ENCODE results near the gene ADARB2.
"Not testable (repeated sequence)": the region's sequence is repeated elsewhere in the genome, so short reads cannot be mapped to it uniquely, and the experiment has no call there.

ADARB2 gene

DNA sequence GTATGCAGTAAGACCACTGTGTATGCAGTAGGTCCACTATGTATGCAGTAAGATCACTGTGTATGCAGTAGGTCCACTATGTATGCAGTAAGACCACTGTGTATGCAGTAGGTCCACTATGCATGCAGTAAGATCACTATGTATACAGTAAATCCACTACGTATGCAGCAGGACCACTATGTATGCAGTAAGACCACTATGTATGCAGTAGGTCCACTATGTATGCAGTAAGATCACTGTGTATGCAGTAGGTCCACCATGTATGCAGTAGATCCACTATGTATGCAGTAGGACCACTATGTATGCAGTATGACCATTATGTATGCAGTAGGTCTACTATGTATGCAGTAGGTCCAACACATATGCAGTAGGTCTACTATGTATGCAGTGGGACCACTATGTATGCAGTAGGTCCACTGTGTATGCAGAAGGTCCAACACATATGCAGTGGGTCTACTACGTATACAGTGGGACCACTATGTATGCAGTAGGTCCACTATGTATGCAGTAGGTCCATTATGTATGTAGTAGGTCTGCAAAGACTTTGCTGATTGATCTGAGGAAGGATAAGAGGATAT, 313.6 kb downstream of the ADARB2 start:
- DNase-seq (ENCODE audit: low read depth): no peak

DNA sequence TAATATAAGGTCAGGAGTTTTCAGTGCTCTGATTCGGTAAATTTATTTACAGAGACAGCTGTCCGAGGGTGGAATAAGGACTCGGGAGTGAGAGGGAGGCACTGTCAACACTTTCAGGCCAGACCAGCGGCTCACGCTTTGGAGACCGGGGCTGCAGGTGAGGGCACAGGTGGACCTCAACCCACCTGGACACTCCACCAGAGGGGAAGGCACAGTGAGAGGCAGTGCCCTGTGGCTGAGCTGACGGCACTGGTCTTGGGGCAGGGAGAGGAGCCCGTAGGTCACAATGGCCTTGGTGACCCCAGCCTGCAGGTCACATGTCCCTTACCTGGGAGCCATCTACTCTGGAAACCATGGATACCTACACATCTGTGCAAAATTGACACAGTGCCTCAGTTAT, 315.1 kb downstream of the ADARB2 start:
- no peak for DNase-seq (ENCODE audit: low read depth)

DNA sequence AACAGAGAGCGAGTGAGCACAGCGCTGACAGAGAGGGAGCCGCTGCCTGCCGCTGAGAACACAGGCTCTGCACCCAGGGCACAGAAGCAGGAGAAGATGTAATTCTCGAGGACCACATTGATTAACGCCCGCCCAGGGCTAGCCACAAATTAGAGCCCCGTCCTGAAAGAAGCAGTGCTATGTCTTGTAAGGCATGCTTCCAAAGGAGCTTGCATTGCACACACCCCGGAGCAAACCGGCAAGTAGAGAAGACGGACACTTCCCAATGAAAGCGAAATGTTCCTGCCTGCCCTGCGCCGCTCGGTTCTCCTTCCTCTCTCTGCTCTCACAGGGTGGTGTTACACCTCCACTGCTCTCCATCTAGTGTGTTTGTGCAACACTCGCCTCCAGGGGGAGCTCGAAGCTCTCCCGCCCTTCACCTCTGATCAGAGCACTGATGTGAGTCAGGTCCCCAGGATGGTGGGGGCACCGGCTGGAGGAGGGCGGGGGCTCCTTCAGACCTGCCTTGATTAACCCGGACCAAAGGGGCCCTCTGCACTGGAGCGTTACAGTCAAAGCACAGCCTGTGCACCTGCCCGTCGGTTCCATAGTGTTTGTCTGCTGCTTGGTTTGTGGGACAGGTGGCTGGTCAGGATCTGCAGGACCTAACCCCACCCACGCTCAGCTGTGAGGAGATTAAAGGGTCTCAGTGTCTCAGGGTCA, 316.5 kb downstream of the ADARB2 start:
- DNase-seq (ENCODE audit: low read depth): no peak

DNA sequence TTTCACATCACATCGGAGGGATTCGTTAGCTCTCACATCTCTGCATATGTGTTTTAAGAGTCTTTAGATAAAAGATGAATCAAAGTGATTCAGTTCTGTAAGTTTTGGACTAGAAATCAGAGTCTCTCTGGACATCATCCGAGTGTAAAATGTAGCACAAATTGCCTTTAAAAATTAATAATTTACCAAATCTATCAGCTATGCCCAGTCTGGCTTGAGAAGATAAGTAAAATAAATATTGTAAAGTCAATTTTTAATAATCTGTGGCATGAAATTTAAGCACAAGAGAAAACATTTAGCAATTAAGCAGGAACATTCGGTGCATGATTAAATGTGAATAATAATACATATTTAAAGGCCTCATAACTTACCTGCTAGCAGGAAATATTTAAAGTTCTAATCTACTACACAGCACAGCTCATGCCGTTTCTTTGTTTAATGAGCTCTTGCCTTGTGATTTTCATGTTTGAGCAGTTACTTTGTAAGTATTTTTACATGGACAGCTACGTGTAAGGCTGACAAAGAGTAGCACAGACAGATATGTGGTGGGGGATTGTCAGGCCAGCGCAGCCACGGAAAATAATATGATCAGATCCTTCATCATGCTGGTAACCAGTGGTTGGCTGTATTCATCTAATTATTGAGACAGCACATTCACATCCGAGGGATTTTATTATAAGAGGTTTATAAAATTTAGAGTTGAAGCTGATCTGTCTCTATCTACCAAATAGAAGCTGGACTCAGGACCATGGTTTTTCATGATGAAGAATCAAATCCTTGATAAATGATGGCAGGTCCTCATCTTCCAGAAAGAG, 317.3 kb downstream of the ADARB2 start:
- no peak for DNase-seq (ENCODE audit: low read depth)

DNA sequence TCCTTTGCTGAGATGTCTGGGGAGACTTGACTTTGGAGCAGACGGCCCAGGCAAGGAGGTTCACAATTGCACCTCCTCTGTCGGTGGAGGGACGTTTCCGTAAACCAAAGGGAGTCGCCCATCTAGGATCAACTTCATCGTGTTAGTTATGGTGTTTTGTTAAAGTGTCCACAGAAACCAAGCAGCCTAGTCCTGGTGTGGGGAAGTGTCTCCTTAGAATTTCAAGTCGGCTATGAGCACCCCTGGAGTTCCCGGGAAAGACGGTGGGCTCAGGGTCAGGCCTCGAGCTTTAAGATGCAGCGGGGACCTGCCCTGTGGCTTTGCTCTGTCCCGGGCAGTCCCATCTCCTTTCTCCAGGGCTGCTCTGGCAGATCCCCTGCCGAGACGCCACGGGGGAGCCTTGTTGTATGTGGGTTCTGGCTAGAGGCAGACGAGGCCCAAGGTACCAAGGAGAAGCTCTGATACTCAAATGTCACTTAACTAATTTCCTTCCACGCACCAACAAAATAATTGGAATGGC, 319.2 kb downstream of the ADARB2 start:
- no peak for DNase-seq (ENCODE audit: low read depth)

DNA sequence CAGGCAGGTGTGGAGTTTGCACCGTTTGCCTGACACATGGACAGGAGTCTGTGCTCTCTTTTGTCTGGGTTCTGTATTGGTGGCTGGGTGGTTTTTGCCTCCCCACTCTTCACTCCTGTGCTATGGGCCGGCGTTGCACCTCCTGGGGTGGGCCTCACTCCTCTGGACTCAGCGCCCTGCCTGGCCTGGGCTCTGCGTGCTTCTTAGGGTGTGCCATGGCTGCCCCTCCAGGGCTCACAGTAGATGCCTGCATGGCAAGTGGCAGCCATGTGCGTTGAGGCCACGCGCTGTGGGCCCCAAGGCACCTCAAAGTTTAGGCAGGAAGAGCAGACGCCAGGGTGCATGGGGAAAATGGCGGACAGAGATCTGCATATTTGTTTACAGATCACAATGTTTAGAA, 319.8 kb downstream of the ADARB2 start:
- no peak for DNase-seq (ENCODE audit: low read depth)

DNA sequence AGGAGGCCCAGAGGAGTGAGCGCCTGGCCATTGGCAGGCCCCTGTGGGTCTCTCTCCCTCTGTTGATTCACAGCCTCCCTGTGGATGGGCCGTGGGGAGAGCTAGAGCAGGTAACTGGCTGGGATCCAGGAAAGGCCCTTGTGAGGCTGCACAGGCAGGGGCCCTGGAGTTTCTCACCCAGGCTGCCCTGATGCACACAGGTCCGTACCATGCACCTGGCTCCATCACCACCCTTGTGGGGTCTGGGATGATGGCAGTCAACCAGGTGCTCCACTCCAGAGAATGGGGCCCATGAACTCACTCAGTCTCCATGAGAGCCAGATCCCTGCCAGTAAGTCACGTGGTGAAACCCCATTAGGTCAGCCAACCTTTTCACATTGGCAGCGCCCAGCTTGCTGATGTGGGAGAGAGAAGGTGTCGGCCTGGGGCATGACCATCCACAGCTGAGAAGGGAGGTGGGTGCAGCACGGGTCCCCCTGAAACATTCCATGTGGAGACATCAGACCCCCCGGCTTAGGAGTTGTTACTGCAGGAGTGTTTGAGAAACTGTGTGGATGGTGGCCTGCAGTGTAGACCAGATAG, 320.8 kb downstream of the ADARB2 start:
- DNase-seq (ENCODE audit: low read depth): no peak

DNA sequence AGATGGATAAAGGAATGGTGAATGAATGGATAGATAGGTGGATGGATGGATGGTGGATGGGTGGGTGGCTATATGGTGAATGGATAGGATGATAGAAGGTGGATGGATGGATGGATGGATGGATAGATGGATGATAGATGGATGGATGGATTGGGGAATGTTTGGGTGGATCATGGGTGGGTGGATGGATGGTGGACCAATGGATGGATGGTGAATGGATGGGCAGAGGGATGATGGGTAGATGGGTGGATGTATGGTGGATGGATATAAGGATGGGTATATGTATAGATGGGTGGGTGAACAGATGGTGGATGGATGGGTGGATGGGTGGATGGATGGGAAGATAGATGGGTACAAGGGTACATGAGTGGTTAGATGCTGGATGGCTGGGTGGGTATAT, 322.4 kb downstream of the ADARB2 start:
- no peak for DNase-seq (ENCODE audit: low read depth)

DNA sequence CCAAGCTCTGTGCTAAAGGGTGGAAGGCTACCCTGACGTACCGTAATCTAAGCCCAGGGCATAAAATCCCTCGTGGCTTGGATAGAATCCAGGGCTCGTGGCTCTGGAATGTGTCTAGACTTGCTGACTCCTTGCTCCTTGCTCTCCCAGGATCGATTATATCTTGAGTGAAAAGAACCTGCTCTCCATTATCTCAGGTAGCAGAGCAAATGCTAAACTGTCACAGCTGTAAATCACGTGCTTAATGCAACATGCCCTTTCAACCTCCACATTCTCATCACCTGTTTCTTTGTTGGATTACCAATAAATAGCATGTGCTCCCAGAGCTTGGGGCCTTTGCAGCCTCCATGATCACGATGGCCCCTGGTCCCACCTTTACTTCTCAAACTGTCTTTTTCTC, 323.0 kb downstream of the ADARB2 start:
- not testable (repeated sequence) for DNase-seq (ENCODE audit: low read depth)

DNA sequence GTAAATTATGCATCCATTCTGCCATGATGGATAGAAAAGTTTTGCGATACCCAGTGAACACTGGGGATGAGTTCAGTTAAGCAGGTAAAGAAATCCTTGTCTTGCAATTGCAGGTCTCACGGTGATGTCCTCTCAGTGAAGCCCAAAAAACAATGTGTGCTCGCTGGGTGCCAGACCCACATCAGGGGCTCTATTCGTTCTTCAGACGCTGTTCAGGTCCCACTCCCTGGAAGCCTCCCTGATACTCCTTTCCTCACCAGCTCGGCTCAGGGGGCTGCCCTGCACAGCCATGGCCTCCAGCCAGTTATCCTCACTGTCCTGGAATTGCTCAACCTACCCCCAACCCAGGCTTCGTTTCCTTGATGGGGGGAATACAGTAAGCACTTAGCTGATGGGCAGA, 323.5 kb downstream of the ADARB2 start:
- DNase-seq (ENCODE audit: low read depth): no peak

DNA sequence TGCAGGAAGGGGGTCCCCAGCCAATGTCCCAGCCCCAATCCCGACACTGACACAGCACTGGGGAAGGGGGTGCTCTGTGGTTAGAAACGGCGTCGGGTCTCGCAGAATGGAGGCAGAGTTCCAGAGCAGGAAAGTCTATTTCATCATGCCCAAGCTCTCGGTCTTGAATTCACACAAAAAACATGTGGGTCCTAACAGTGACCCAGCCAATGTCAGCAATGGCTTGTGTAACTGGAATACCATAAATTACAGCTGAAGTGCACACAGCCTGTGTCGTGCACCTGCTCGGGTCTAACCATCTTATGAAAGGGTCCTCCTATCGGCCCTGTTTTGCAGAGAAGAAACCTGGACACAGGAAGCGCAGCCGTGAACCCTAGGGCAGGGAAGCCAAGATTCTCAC, 324.1 kb downstream of the ADARB2 start:
- DNase-seq (ENCODE audit: low read depth): no peak

DNA sequence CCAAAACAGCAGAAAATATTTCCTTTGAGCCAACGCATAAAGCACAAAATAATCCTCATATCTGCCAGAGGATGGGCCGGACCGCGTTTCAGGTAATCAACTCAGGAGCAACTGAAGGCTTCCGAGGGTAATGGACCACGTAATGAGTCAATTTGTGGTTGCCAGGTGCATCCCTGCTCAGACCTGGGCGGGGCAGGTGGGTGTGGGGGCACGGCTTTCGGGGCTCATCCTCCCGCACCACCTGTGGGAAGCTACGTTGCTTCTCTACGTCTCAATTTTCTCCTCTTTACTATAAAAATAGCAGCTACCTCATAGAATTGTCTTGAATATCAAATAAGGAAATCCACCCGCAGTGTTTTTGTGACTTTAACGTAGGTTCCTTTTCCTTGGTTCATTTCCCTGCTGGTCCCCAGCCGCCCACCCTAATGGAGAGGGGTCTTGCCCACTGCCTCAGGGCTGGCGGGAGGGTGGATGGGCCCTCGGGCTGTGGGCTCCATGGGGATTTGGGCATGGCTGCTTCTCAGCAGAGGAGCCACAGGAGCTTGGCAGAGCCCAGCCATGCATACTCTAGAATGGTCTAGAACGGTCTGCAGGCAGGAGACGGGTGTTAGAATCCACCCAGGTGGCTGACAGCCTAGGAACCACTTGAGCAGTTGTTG, 324.7 kb downstream of the ADARB2 start:
- DNase-seq (ENCODE audit: low read depth): no peak

DNA sequence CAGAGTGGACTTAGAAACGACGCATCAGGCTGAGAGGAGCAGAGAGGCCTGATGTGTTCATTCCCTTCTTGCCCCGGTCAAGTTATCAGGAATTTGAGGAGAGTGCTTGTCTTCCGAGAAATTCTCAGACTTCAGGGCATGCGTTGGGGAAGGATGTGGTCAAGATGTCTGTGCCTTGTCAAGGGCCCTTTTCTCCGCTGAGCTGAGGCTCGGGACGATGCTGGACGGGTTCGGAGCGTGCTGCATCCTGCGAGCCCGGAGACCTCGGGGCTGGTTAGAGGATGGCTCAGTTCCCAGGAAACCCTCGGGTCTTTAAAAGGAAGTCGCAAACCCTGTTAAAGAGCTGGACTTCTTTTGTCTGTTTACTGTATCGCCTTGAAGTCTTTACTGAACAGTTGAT, 325.4 kb downstream of the ADARB2 start:
- no peak for DNase-seq (ENCODE audit: low read depth)

DNA sequence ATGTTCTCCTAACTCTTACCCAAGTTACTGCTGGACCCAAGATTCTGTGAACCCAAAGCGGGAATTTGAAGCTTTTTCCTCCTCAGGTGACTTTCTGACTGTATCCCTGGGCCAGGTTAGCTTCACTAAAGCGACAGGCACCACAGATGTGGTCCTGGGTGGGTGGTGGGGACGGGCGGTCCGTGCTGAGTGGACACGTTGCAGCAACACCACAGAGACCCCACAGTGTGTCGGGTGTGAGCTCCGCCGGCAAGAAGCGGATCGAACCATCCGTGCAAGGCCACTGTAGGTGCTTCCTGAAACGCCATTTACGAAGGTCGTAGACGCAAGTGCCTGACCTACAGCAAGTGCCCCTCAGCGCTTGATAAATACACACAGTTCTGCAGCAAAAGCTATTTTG, 325.9 kb downstream of the ADARB2 start:
- no peak for DNase-seq (ENCODE audit: low read depth)

DNA sequence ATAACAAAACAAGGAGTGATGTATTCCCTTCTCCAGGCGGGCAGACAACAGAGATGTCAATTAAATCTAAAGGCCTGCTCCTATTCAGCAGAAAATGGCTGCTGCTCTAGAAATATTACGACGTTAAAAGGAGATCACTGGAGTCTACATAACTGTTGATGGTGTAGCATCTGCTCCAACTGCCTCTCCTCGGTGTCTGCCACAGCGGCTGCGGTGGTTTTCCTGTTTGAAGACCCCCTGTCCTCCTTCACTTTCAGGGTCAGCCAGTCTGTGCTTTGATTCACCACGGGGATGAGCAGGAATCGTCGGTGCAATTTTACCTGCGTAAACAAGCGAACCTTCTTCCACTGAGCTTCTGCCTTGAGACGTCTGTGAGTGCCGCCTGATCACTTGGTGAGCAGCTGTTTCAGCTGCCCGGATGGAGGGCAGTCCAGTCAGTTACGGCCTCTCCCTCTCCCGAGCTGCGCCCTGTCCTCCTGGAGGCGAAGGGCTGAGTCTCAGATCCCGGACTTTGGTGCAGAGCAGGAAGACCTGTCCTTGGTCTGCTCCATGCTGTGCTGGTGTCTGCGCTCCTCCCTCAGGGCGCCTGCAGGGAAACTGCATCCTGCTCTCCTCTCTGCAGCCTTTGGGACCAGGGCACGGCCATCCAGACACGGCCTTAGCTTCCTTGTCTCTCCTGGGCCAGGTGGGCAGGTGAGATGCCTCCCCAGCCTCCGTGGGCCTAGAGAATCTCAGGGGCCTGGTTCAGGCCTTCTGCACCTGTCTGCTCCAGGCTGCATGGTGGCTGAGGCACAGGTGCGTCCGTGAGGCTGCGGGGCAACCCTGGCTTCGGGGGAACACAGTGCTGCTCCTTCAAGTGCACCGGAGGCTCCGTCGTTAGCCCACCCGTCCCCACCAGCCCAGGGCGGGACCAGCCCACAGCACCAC, 326.6 kb downstream of the ADARB2 start:
- DNase-seq (ENCODE audit: low read depth): no peak

DNA sequence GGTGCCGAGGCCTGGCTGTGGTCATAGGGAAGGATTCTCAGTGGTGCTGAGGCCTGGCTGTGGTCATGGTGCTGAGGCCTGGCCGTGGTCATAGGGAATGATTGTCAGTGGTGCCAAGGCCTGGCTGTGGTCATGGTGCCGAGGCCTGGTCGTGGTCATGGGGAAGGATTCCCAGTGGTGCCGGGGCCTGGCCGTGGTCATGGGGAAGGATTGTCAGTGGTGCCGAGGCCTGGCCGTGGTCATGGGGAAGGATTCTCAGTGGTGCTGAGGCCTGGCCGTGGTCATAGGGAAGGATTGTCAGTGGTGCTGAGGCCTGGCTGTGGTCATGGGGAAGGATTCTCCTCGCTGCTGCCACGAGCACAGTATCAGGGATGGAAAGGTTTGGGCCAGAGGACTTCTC, 327.3 kb downstream of the ADARB2 start:
- DNase-seq (ENCODE audit: low read depth): no peak

DNA sequence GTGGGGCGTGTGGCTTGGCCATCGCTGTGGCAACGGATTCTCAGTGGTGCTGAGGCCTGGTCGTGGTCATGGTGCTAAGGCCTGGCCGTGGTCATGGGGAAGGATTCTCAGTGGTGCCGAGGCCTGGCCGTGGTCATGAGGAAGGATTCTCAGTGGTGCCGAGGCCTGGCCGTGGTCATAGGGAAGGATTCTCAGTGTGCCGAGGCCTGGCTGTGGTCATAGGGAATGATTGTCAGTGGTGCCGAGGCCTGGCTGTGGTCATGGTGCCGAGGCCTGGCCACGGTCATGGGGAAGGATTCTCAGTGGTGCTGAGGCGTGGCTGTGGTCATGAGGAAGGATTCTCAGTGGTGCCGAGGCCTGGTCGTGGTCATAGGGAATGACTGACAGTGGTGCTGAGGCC, 327.9 kb downstream of the ADARB2 start:
- DNase-seq (ENCODE audit: low read depth): no peak

DNA sequence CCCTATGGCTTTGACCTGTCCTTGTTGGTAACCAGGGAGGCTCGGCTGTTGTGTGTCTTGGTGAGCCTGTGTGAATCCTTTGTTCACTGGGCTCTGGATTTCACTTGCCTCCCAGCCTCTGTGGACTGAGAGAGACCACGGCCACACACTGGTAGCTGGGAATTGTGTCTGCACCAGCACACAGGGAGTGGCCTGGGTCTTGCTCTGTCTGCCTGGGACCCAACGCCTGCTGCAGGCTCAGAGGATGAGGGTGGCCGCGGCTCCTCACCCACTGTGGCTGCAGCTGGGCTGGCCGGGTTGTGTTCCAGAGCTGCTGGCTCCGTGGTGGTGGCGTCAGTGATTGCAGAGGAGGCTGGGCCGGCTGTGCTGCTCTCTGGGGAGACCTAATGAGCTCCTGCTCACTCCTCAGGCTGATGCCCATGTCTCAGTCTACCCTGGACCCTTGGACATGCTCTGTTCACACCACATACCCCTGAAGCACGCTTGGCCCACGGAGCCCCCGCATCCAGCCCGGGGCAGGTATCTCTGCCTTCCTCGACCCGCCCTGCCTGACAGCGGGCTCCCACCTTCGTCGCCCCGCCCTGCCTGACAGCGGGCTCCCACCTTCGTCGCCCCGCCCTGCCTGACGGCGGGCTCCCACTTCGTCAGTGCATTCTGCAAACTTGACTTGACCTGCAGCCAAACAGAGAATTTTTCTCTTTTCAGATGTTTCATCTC, 328.5 kb downstream of the ADARB2 start:
- no peak for DNase-seq (ENCODE audit: low read depth)

DNA sequence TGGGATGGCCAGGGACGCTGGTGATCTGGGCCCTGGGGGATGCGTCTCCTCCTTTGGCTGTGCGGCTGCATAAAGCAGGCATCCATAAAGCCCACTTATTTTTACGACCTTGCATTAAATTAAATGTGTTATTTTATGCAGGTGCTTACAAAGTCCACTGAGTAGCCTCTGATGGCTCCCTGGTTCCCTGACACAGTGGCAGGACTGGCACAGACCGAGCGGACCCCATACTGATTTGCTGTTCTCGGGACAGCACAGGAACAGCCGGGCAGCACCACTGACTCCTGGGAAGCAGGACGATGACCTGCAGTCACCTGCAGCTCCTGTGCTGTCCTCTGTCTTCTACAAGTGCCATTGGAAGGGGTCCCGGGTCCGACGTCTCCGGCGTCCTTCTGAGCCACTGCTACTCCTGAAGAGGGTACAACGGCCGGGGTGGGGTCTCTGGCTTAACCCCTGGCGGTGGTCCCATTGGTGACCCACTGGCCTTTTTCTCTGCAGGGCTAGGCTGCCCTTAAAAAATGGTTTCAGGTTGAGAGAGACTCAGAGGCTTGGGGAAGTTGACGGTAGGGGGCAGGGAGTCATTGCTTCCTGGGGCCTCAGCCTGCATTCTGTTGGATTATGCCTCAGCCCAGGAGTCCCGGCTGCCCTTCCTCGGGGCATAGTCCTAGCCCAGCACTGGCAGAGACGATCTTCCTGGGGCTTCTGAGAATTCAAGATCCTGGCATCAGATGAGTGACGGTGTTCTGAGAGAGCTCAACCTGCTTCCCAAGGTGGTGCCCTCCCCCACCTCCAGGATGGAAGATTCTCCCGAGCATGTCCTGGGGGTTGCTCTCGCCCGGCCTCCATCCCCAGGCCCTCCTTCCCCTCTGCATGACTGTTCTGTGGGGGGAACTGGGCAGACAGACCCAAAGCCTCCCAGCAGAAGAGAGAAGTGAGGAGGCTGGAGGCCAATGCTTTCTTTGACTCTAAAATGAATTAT, 330.1 kb downstream of the ADARB2 start:
- no peak for DNase-seq (ENCODE audit: low read depth)
